Naive thymus-derived CD4-positive, alpha-beta T cell (primary cell): ENCODE results near the gene TLX3. TPM values are rescaled to one million over a fixed set of nuclear protein-coding genes. Genes with fewer than 3 reads are reported as not detected.

Source experiments
- ATAC-seq: fragments of 150-1000 bp; cut with Tn5 transposase; 2 replicates; pipeline ENCODE4 v1.10.0; 2021; ENCODE audit warnings: mild to moderate bottlenecking, moderate library complexity
- CTCF ChIA-PET: fragments of 350-600 bp; sonication (Branson Sonifier 250); formaldehyde crosslinking; loops from one replicate; lab custom pipeline; 2021; ENCODE audit warnings: antibody characterized with exemption; lab: Charles Lee
- POLR2A ChIA-PET: fragments of 350-600 bp; sonication (Branson Sonifier 250); formaldehyde crosslinking; loops from one replicate; lab custom pipeline; 2021; ENCODE audit warnings: antibody characterized with exemption, inconsistent platforms; lab: Charles Lee
- DNase-seq, 9 donors: peaks; one replicate each; pipeline versions ENCODE4 v3.0.0 to v3.0.0-alpha.2; 2020 to 2022; ENCODE audit warnings: mixed read lengths in 1 of 9
- H3K27ac ChIP-seq: one replicate; pipeline ENCODE4 v1.7.0; 2013; ENCODE audit warnings: mild to moderate bottlenecking, low read depth, low read length, moderate library complexity
- H3K27me3 ChIP-seq, 2 donors: one replicate each; pipeline ENCODE4 v1.7.0; 2013; ENCODE audit warnings: low read length in 2 of 2, mild to moderate bottlenecking in 2 of 2, moderate library complexity in 2 of 2; ENCODE audit not compliant: control insufficient read depth in 2 of 2, insufficient read depth in 2 of 2
- H3K36me3 ChIP-seq, 3 experiments: 1 replicate in 2 of 3; 2 replicates in 1 of 3; pipeline ENCODE4 v1.7.0; 2013; ENCODE audit warnings: low read length in 3 of 3, mild to moderate bottlenecking in 3 of 3, moderate library complexity in 1 of 3; ENCODE audit not compliant: insufficient read depth in 3 of 3, control insufficient read depth in 2 of 3
- H3K4me1 ChIP-seq, 2 donors: one replicate each; pipeline ENCODE4 v1.7.0; 2013; ENCODE audit warnings: low read length in 2 of 2, mild to moderate bottlenecking in 2 of 2, moderate library complexity in 1 of 2; ENCODE audit not compliant: control insufficient read depth in 2 of 2, insufficient read depth in 2 of 2
- H3K4me3 ChIP-seq: 2 replicates; pipeline ENCODE4 v1.7.0; 2013; ENCODE audit warnings: mild to moderate bottlenecking, low read length
- H3K9me3 ChIP-seq, 3 experiments: 1 replicate in 2 of 3; 2 replicates in 1 of 3; pipeline ENCODE4 v1.7.0; 2013; ENCODE audit warnings: low read length in 3 of 3; ENCODE audit not compliant: control insufficient read depth in 2 of 3
- H3K27ac Mint-ChIP-seq, 9 donors: one replicate each; pipeline ENCODE4 v1.8.0; 2020 to 2022; ENCODE audit warnings: mixed read lengths in 9 of 9, mild to moderate bottlenecking in 8 of 9, moderate library complexity in 5 of 9, inconsistent platforms in 2 of 9
- H3K27me3 Mint-ChIP-seq, 5 donors: one replicate each; pipeline ENCODE4 v1.8.0; 2021 to 2022; ENCODE audit warnings: mixed read lengths in 5 of 5, mild to moderate bottlenecking in 1 of 5
- H3K36me3 Mint-ChIP-seq, 5 donors: one replicate each; pipeline ENCODE4 v1.8.0; 2020 to 2022; ENCODE audit warnings: mixed read lengths in 5 of 5, mild to moderate bottlenecking in 3 of 5, inconsistent platforms in 1 of 5
- H3K4me1 Mint-ChIP-seq, 7 donors: one replicate each; pipeline ENCODE4 v1.8.0; 2020 to 2022; ENCODE audit warnings: mixed read lengths in 7 of 7, mild to moderate bottlenecking in 3 of 7, inconsistent platforms in 1 of 7
- H3K4me3 Mint-ChIP-seq, 10 donors: one replicate each; pipeline ENCODE4 v1.8.0; 2020 to 2022; ENCODE audit warnings: mild to moderate bottlenecking in 10 of 10, mixed read lengths in 10 of 10, moderate library complexity in 6 of 10, inconsistent platforms in 2 of 10
- H3K9me3 Mint-ChIP-seq, 11 donors: one replicate each; pipeline ENCODE4 v1.8.0; 2020 to 2022; ENCODE audit warnings: mixed read lengths in 11 of 11, mild to moderate bottlenecking in 4 of 11, inconsistent platforms in 1 of 11, moderate library complexity in 1 of 11
- intact Hi-C, 2 donors: fragments of 100-400 bp; cut with micrococcal nuclease; formaldehyde crosslinking; loops; one replicate each; pipeline ENCODE4 v1.15.1; 2023
- polyA plus RNA-seq, 2 donors: library from polyadenylated mRNA; unstranded; fragments of 300-500 nt; fragmentation: Illumina TruSeq; gene quantifications; one replicate each; pipeline ENCODE4 v1.2.3, GENCODE V29; 2021
- total RNA-seq, 6 experiments: library from RNA in 5 of 6; stranded (reverse) in 5 of 6; gene quantifications; 1 replicate in 5 of 6; 2 replicates in 1 of 6; pipeline ENCODE4 v1.2.3 and lab custom pipeline; 2021 to 2026

The TLX3 gene
- total RNA-seq (not detected), polyA plus RNA-seq (not detected), total RNA-seq (lab: John Stamatoyannopoulos, UW) (not detected)

- H3K27ac ChIP-seq = no peak within 1 kb of the TSS
- ChIA-PET CTCF (no interaction called here), POLR2A (no interaction called here)
- DNase-seq = no peak
- H3K4me3 Mint-ChIP-seq = peak within 1 kb of the TSS in 2 of 10 donors; percentile 30 to 61
- peak within 1 kb of the TSS in 1 of 9 donors; percentile 76 for H3K27ac Mint-ChIP-seq
- peaks cover 0 to 6% (median 5%) of the 10 kb centered on the region in 5 donors for H3K36me3 Mint-ChIP-seq
- peaks cover 56 to 79% (median 67%) of the 10 kb centered on the region in 5 donors for H3K27me3 Mint-ChIP-seq
- no peaks in the 10 kb centered on the region for H3K36me3 ChIP-seq
- no peaks in the 10 kb centered on the region for H3K9me3 ChIP-seq
- peaks cover 0 to 6% of the 10 kb centered on the region in 2 donors for H3K27me3 ChIP-seq
- peaks cover 0 to 5% (median 0%) of the 10 kb centered on the region in 11 donors for H3K9me3 Mint-ChIP-seq
- intact Hi-C loops = no loop called here
- no peak for ATAC-seq
- no peaks in the 10 kb centered on the region for H3K4me1 ChIP-seq
- H3K4me3 ChIP-seq = no peak within 1 kb of the TSS
- peaks cover 11 to 37% (median 20%) of the 10 kb centered on the region in 7 donors for H3K4me1 Mint-ChIP-seq
These were observed at the start of gene TLX3 for GRCh38 chr5:171308453-171309275. TLX3 (plus strand) TSS chr5:171309248; CDS start chr5:171309366, 118 bp downstream.

DNA sequence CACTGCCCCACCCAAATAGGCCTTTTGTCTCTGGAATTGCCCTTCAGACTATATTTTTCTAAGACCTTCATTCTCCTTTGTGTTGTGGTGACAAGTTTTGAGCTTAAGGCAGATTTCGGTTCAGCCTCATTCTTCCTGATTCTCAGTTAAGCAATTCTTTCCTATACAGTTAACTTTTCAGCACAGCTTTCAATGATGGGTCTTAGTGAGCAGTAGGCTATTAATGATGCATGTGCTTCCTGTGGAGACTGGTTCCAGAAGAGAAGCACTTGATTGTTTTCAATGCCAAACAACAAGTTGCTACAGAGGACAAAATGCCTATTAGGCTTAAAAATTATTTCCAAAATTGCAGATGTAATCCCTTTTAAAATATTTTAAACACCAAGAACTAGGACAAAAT, 47.7 kb upstream of the TLX3 start:
- ATAC-seq = no peak
- Mint-ChIP-seq H3K36me3 (no peaks in the 10 kb centered on the region), H3K27me3 (peaks cover 0 to 9% (median 0%) of the 10 kb centered on the region in 5 donors), H3K4me3 (no peak overlapping the region), H3K9me3 (no peaks in the 10 kb centered on the region), H3K4me1 (peaks cover 5 to 13% (median 6%) of the 10 kb centered on the region in 7 donors), H3K27ac (no peak overlapping the region)
- H3K4me3 ChIP-seq = no peak overlapping the region
- no peak overlapping the region for H3K27ac ChIP-seq
- no peaks in the 10 kb centered on the region for H3K9me3 ChIP-seq
- H3K36me3 ChIP-seq = no peaks in the 10 kb centered on the region
- no peak for DNase-seq
- H3K27me3 ChIP-seq = no peaks in the 10 kb centered on the region
- H3K4me1 ChIP-seq = peaks cover 0 to 5% of the 10 kb centered on the region in 2 donors
- intact Hi-C loops = no loop called here
- ChIA-PET POLR2A (no interaction called here), CTCF (no interaction called here)

DNA sequence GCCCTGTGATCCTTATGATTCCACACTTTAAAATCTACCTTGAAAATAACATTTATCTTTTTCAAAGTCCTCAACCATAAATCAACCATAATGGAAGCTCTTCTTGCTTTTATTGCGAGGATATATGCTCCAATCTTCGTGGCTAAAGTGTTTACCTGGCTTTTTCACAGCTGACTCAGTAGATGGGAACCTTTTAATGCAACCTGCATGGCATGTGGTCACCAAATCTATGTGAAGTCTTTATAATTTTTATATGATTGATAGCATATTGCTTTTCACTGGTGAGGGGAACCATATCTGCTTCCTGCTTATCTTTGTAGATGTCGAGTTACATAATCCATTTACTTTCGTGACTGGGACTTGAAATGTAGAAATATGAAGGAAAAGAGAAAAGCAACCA, 47.1 kb upstream of the TLX3 start:
- H3K9me3 ChIP-seq = no peaks in the 10 kb centered on the region
- H3K9me3 Mint-ChIP-seq = no peaks in the 10 kb centered on the region
- H3K4me1 ChIP-seq = peaks cover 0 to 5% of the 10 kb centered on the region in 2 donors
- intact Hi-C loops = no loop called here
- no peak overlapping the region for H3K27ac Mint-ChIP-seq
- no peaks in the 10 kb centered on the region for H3K36me3 ChIP-seq
- ChIA-PET CTCF (no interaction called here), POLR2A (no interaction called here)
- no peak overlapping the region for H3K27ac ChIP-seq
- peaks cover 0 to 9% (median 0%) of the 10 kb centered on the region in 5 donors for H3K27me3 Mint-ChIP-seq
- peaks cover 5 to 13% (median 6%) of the 10 kb centered on the region in 7 donors for H3K4me1 Mint-ChIP-seq
- H3K4me3 Mint-ChIP-seq = no peak overlapping the region
- DNase-seq (no peak), ATAC-seq (no peak)
- no peaks in the 10 kb centered on the region for H3K36me3 Mint-ChIP-seq
- no peaks in the 10 kb centered on the region for H3K27me3 ChIP-seq
- no peak overlapping the region for H3K4me3 ChIP-seq

DNA sequence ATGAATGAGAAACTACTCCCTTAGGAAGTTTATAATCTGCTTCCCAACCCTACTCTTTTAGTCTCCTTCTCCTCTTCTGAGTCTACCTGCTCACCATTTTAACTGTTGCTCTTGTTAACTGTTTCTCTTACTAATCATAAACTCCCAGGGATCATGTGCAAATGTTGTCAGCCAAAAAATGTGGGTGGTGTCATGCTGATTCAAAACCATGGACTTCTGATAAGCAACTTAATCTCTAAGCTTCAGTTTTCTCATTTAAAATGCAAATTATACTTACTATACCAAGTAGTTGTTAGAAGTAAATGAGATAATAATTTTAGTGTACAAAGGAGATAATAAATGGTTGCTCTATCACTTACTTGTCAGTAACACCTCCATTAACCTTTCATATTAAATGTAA, 45.9 kb upstream of the TLX3 start:
- Histone ChIP-seq H3K4me1 (peaks cover 0 to 5% of the 10 kb centered on the region in 2 donors), H3K27me3 (no peaks in the 10 kb centered on the region), H3K27ac (no peak overlapping the region), H3K4me3 (no peak overlapping the region), H3K9me3 (no peaks in the 10 kb centered on the region), H3K36me3 (no peaks in the 10 kb centered on the region)
- DNase-seq = no peak
- ChIA-PET CTCF (no interaction called here), POLR2A (no interaction called here)
- H3K27ac Mint-ChIP-seq = no peak overlapping the region
- H3K4me3 Mint-ChIP-seq = no peak overlapping the region
- H3K36me3 Mint-ChIP-seq = no peaks in the 10 kb centered on the region
- intact Hi-C loops = no loop called here
- no peak for ATAC-seq
- peaks cover 0 to 9% (median 0%) of the 10 kb centered on the region in 5 donors for H3K27me3 Mint-ChIP-seq
- H3K9me3 Mint-ChIP-seq = no peaks in the 10 kb centered on the region
- H3K4me1 Mint-ChIP-seq = peaks cover 5 to 13% (median 6%) of the 10 kb centered on the region in 7 donors

GRCh38 chr5:171264843-171265242, 44.2 kb upstream of the TLX3 start:
- peaks cover 0 to 5% of the 10 kb centered on the region in 2 donors for H3K4me1 ChIP-seq
- DNase-seq = peak in 1 of 9 donors; percentile 5
- H3K27ac ChIP-seq = no peak overlapping the region
- H3K27me3 Mint-ChIP-seq = peaks cover 0 to 10% (median 0%) of the 10 kb centered on the region in 5 donors
- no peak overlapping the region for H3K4me3 ChIP-seq
- H3K36me3 Mint-ChIP-seq = no peaks in the 10 kb centered on the region
- intact Hi-C loops = no loop called here
- H3K9me3 ChIP-seq = no peaks in the 10 kb centered on the region
- POLR2A ChIA-PET = no interaction called here
- CTCF ChIA-PET = no interaction called here
- no peaks in the 10 kb centered on the region for H3K27me3 ChIP-seq
- peaks cover 5 to 13% (median 6%) of the 10 kb centered on the region in 7 donors for H3K4me1 Mint-ChIP-seq
- ATAC-seq = peak; percentile 37
- peak overlapping the region in 4 of 10 donors; percentile 1 to 6 (median 2) for H3K4me3 Mint-ChIP-seq
- no peaks in the 10 kb centered on the region for H3K9me3 Mint-ChIP-seq
- no peaks in the 10 kb centered on the region for H3K36me3 ChIP-seq
- H3K27ac Mint-ChIP-seq = no peak overlapping the region

GRCh38 chr5:171268700-171269620, 40.1 kb upstream of the TLX3 start:
- Histone ChIP-seq H3K4me1 (peaks cover 0 to 5% of the 10 kb centered on the region in 2 donors), H3K27me3 (no peaks in the 10 kb centered on the region), H3K4me3 (no peak overlapping the region), H3K9me3 (no peaks in the 10 kb centered on the region), H3K27ac (no peak overlapping the region), H3K36me3 (no peaks in the 10 kb centered on the region)
- no peak for DNase-seq
- intact Hi-C loops = no loop called here
- no peak overlapping the region for H3K4me3 Mint-ChIP-seq
- no peak overlapping the region for H3K27ac Mint-ChIP-seq
- H3K27me3 Mint-ChIP-seq = peaks cover 0 to 19% (median 9%) of the 10 kb centered on the region in 5 donors
- H3K36me3 Mint-ChIP-seq = no peaks in the 10 kb centered on the region
- peaks cover 0 to 7% (median 0%) of the 10 kb centered on the region in 11 donors for H3K9me3 Mint-ChIP-seq
- ChIA-PET POLR2A (no interaction called here), CTCF (no interaction called here)
- no peak for ATAC-seq
- peaks cover 3 to 11% (median 6%) of the 10 kb centered on the region in 7 donors for H3K4me1 Mint-ChIP-seq
